HEK293 (cell line): ENCODE measurements around the gene CCDC110.

Source experiments
- BCL11A ChIP-seq: fragments of 450-650 bp; formaldehyde crosslinking; IDR thresholded peaks from 2 replicates; pipeline ENCODE4 v1.5.1; 2016; ENCODE audit warnings: low read depth, missing biosample characterization, missing genetic modification characterization
- IKZF3 ChIP-seq: fragments of 450-650 bp; IDR thresholded peaks from 2 replicates; pipeline ENCODE4 v1.5.0; 2018; ENCODE audit warnings: missing biosample characterization, mild to moderate bottlenecking, missing genetic modification characterization, moderate library complexity
- RBAK ChIP-seq: fragments of 450-650 bp; formaldehyde crosslinking; IDR thresholded peaks from 2 replicates; pipeline ENCODE4 v1.5.1; 2016; ENCODE audit warnings: missing biosample characterization, missing genetic modification characterization
- TCF7L2 ChIP-seq: IDR thresholded peaks from 2 replicates; pipeline ENCODE4 v1.6.1; 2011; ENCODE audit warnings: low read depth, mild to moderate bottlenecking, inconsistent platforms, low read length, moderate library complexity, borderline replicate concordance
- TRIM28 ChIP-seq: IDR thresholded peaks from 2 replicates; pipeline ENCODE4 v1.6.1; 2011; ENCODE audit warnings: low read length, control low read depth, borderline replicate concordance
- WT1 ChIP-seq: fragments of 450-650 bp; formaldehyde crosslinking; IDR thresholded peaks from 2 replicates; pipeline ENCODE4 v1.5.1; 2016; ENCODE audit warnings: missing biosample characterization, missing genetic modification characterization
- ZBTB17 ChIP-seq: fragments of 450-650 bp; formaldehyde crosslinking; IDR thresholded peaks from 2 replicates; pipeline ENCODE4 v1.5.1; 2016; ENCODE audit warnings: missing biosample characterization, missing genetic modification characterization
- ZFHX2 ChIP-seq: fragments of 450-650 bp; formaldehyde crosslinking; conservative IDR thresholded peaks from 2 replicates; pipeline ENCODE4 v1.5.1; 2016; ENCODE audit warnings: missing biosample characterization, missing genetic modification characterization
- ZFP41 ChIP-seq: fragments of 450-650 bp; formaldehyde crosslinking; IDR thresholded peaks from 2 replicates; pipeline ENCODE4 v1.5.1; 2016; ENCODE audit warnings: missing biosample characterization, missing genetic modification characterization, borderline replicate concordance
- ZNF112 ChIP-seq: fragments of 450-650 bp; formaldehyde crosslinking; IDR thresholded peaks from 2 replicates; pipeline ENCODE4 v1.5.0; 2017; ENCODE audit warnings: missing biosample characterization, missing genetic modification characterization
- ZNF214 ChIP-seq: fragments of 450-650 bp; formaldehyde crosslinking; IDR thresholded peaks from 2 replicates; pipeline ENCODE4 v1.5.1; 2017; ENCODE audit warnings: missing biosample characterization, mild to moderate bottlenecking, missing genetic modification characterization, borderline replicate concordance
- ZNF221 ChIP-seq: fragments of 450-650 bp; formaldehyde crosslinking; IDR thresholded peaks from 2 replicates; pipeline ENCODE4 v1.5.1; 2017; ENCODE audit warnings: missing biosample characterization, missing genetic modification characterization, borderline replicate concordance
- ZNF223 ChIP-seq: fragments of 450-650 bp; formaldehyde crosslinking; IDR thresholded peaks from 2 replicates; pipeline ENCODE4 v1.5.1; 2016; ENCODE audit warnings: missing biosample characterization, missing genetic modification characterization
- ZNF274 ChIP-seq, 2 experiments: fragments of 200-500 bp in 1 of 2; fragments of 450-650 bp in 1 of 2; sonication (Bioruptor generic) in 1 of 2; formaldehyde crosslinking in 1 of 2; IDR thresholded peaks; 2 replicates each; pipeline versions ENCODE4 v1.5.1 to v1.6.1; 2014 to 2016; ENCODE audit warnings: borderline replicate concordance in 1 of 2, inconsistent platforms in 1 of 2, low read length in 1 of 2, missing biosample characterization in 1 of 2, missing genetic modification characterization in 1 of 2
- ZNF350 ChIP-seq: fragments of 450-650 bp; formaldehyde crosslinking; IDR thresholded peaks from 2 replicates; pipeline ENCODE4 v1.5.0; 2017; ENCODE audit warnings: missing biosample characterization, mild to moderate bottlenecking, missing genetic modification characterization
- ZNF394 ChIP-seq: fragments of 450-650 bp; formaldehyde crosslinking; IDR thresholded peaks from 2 replicates; pipeline ENCODE4 v1.5.1; 2016; ENCODE audit warnings: missing biosample characterization, missing genetic modification characterization, mild to moderate bottlenecking, moderate library complexity, borderline replicate concordance
- ZNF548 ChIP-seq: fragments of 450-650 bp; formaldehyde crosslinking; IDR thresholded peaks from 2 replicates; pipeline ENCODE4 v1.5.1; 2016; ENCODE audit warnings: missing biosample characterization, missing genetic modification characterization
- ZNF549 ChIP-seq: fragments of 450-650 bp; IDR thresholded peaks from 2 replicates; pipeline ENCODE4 v1.5.1; 2018; ENCODE audit warnings: missing biosample characterization, missing genetic modification characterization, mild to moderate bottlenecking, inconsistent platforms, moderate library complexity
- TF ChIP-seq, protein P1 (sequence below): fragments of 450-650 bp; formaldehyde crosslinking; optimal IDR thresholded peaks from 2 replicates; pipeline ENCODE3; 2016; ENCODE audit warnings: missing biosample characterization, mild to moderate bottlenecking, missing genetic modification characterization
- TF ChIP-seq, protein P2 (sequence below): fragments of 450-650 bp; formaldehyde crosslinking; IDR thresholded peaks from 2 replicates; pipeline ENCODE4 v1.5.1; 2016; ENCODE audit warnings: missing biosample characterization, missing genetic modification characterization
- TF ChIP-seq, protein P3 (sequence below): fragments of 450-650 bp; formaldehyde crosslinking; IDR thresholded peaks from 2 replicates; pipeline ENCODE4 v1.5.1; 2016; ENCODE audit warnings: missing biosample characterization, missing genetic modification characterization
- TF ChIP-seq, protein P4 (sequence below): fragments of 450-650 bp; formaldehyde crosslinking; IDR thresholded peaks from 2 replicates; pipeline ENCODE4 v1.5.1; 2016; ENCODE audit warnings: missing biosample characterization, missing genetic modification characterization
- TF ChIP-seq, protein P5 (sequence below): fragments of 450-650 bp; formaldehyde crosslinking; IDR thresholded peaks from 2 replicates; pipeline ENCODE4 v1.5.1; 2016; ENCODE audit warnings: missing biosample characterization, missing genetic modification characterization
- TF ChIP-seq, protein P6 (sequence below): fragments of 450-650 bp; formaldehyde crosslinking; IDR thresholded peaks from 2 replicates; pipeline ENCODE4 v1.5.1; 2016; ENCODE audit warnings: missing biosample characterization, missing genetic modification characterization

The CCDC110 gene

DNA sequence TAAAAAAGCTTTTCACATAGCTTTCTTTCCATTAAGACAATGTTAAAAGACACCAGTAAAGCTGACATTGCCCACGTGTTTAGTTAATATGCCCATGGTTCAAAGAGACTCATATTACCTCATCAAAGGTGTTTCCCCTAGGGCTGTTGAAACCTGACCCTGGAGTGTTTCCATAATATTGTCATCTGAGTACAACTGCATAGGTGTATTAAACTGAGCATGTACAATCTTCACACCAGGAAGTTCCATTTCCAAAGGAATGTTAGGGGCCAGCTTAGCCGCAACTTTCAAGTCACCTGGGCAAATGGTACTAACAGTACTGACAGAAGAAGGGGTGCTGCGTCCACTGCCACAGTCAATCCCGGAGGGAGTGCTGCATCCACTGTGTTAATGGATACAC lies 36.6 kb upstream of the CCDC110 start (continued):
- TF ChIP-seq, protein P1, sequence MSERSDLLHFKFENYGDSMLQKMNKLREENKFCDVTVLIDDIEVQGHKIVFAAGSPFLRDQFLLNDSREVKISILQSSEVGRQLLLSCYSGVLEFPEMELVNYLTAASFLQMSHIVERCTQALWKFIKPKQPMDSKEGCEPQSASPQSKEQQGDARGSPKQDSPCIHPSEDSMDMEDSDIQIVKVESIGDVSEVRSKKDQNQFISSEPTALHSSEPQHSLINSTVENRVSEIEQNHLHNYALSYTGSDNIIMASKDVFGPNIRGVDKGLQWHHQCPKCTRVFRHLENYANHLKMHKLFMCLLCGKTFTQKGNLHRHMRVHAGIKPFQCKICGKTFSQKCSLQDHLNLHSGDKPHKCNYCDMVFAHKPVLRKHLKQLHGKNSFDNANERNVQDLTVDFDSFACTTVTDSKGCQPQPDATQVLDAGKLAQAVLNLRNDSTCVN (tag by site-specific recombination) = no peak
- TF ChIP-seq ZNF223 (no peak), TRIM28 (no peak), ZNF548 (tag by site-specific recombination) (no peak), ZNF350 (tag by site-specific recombination) (no peak), ZNF394 (tag by site-specific recombination) (no peak), ZBTB17 (peak; percentile 80; the same call in 1 of the 2 replicates), WT1 (no peak), ZNF112 (tag by site-specific recombination) (no peak), TCF7L2 (peak; percentile 78; the same call in 1 of the 2 replicates), ZNF549 (tag by site-specific recombination) (no peak), IKZF3 (tag by site-specific recombination) (0 out of 2 replicates have a peak, but pooled peaks have one; percentile 12), BCL11A (no peak), RBAK (tag by site-specific recombination) (no peak), ZNF214 (tag by site-specific recombination) (no peak), ZNF221 (tag by site-specific recombination) (no peak), ZFP41 (no peak), ZFHX2 (tag by site-specific recombination) (no peak), ZNF274 (IDR thresholded peaks at IDR 0.05; ENCODE audit: low read length) (no peak), ZNF274 (tag by site-specific recombination; IDR thresholded peaks at IDR 0.05; ENCODE audit: borderline replicate concordance) (no peak)
- TF ChIP-seq, protein P2, sequence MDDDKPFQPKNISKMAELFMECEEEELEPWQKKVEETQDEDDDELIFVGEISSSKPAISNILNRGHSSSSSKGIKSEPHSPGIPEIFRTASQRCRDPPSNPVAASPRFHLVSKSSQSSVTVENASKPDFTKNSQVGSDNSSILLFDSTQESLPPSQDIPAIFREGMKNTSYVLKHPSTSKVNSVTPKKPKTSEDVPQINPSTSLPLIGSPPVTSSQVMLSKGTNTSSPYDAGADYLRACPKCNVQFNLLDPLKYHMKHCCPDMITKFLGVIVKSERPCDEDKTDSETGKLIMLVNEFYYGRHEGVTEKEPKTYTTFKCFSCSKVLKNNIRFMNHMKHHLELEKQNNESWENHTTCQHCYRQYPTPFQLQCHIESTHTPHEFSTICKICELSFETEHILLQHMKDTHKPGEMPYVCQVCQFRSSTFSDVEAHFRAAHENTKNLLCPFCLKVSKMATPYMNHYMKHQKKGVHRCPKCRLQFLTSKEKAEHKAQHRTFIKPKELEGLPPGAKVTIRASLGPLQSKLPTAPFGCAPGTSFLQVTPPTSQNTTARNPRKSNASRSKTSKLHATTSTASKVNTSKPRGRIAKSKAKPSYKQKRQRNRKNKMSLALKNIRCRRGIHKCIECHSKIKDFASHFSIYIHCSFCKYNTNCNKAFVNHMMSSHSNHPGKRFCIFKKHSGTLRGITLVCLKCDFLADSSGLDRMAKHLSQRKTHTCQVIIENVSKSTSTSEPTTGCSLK (tag by site-specific recombination) = no peak
- TF ChIP-seq, protein P3, sequence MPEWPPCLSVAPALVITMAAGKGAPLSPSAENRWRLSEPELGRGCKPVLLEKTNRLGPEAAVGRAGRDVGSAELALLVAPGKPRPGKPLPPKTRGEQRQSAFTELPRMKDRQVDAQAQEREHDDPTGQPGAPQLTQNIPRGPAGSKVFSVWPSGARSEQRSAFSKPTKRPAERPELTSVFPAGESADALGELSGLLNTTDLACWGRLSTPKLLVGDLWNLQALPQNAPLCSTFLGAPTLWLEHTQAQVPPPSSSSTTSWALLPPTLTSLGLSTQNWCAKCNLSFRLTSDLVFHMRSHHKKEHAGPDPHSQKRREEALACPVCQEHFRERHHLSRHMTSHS (tag by site-specific recombination) = no peak
- TF ChIP-seq, protein P4, sequence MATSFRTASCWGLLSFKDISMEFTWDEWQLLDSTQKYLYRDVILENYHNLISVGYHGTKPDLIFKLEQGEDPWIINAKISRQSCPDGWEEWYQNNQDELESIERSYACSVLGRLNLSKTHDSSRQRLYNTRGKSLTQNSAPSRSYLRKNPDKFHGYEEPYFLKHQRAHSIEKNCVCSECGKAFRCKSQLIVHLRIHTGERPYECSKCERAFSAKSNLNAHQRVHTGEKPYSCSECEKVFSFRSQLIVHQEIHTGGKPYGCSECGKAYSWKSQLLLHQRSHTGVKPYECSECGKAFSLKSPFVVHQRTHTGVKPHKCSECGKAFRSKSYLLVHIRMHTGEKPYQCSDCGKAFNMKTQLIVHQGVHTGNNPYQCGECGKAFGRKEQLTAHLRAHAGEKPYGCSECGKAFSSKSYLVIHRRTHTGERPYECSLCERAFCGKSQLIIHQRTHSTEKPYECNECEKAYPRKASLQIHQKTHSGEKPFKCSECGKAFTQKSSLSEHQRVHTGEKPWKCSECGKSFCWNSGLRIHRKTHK = no peak
- TF ChIP-seq, protein P5, sequence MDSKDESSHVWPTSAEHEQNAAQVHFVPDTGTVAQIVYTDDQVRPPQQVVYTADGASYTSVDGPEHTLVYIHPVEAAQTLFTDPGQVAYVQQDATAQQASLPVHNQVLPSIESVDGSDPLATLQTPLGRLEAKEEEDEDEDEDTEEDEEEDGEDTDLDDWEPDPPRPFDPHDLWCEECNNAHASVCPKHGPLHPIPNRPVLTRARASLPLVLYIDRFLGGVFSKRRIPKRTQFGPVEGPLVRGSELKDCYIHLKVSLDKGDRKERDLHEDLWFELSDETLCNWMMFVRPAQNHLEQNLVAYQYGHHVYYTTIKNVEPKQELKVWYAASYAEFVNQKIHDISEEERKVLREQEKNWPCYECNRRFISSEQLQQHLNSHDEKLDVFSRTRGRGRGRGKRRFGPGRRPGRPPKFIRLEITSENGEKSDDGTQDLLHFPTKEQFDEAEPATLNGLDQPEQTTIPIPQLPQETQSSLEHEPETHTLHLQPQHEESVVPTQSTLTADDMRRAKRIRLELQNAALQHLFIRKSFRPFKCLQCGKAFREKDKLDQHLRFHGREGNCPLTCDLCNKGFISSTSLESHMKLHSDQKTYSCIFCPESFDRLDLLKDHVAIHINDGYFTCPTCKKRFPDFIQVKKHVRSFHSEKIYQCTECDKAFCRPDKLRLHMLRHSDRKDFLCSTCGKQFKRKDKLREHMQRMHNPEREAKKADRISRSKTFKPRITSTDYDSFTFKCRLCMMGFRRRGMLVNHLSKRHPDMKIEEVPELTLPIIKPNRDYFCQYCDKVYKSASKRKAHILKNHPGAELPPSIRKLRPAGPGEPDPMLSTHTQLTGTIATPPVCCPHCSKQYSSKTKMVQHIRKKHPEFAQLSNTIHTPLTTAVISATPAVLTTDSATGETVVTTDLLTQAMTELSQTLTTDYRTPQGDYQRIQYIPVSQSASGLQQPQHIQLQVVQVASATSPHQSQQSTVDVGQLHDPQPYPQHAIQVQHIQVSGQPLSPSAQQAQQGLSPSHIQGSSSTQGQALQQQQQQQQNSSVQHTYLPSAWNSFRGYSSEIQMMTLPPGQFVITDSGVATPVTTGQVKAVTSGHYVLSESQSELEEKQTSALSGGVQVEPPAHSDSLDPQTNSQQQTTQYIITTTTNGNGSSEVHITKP = peak; percentile 73
- TF ChIP-seq, protein P6, sequence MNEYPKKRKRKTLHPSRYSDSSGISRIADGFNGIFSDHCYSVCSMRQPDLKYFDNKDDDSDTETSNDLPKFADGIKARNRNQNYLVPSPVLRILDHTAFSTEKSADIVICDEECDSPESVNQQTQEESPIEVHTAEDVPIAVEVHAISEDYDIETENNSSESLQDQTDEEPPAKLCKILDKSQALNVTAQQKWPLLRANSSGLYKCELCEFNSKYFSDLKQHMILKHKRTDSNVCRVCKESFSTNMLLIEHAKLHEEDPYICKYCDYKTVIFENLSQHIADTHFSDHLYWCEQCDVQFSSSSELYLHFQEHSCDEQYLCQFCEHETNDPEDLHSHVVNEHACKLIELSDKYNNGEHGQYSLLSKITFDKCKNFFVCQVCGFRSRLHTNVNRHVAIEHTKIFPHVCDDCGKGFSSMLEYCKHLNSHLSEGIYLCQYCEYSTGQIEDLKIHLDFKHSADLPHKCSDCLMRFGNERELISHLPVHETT (tag by site-specific recombination) = no peak
- TF ChIP-seq, all 188 proteins: peak for 9
